Cerebellar nuclear complex (tissue), 1 donor: Measurements from ENCODE around the gene OCSTAMP.
A peak's percentile ranks its signal among the peaks of the same experiment; 100 is the strongest.

ENCODE experiments used
- DNase-seq, 2 experiments: peaks; one replicate each; lab custom pipeline; 2025; lab: John Stamatoyannopoulos, UW

Gene OCSTAMP, protein sequence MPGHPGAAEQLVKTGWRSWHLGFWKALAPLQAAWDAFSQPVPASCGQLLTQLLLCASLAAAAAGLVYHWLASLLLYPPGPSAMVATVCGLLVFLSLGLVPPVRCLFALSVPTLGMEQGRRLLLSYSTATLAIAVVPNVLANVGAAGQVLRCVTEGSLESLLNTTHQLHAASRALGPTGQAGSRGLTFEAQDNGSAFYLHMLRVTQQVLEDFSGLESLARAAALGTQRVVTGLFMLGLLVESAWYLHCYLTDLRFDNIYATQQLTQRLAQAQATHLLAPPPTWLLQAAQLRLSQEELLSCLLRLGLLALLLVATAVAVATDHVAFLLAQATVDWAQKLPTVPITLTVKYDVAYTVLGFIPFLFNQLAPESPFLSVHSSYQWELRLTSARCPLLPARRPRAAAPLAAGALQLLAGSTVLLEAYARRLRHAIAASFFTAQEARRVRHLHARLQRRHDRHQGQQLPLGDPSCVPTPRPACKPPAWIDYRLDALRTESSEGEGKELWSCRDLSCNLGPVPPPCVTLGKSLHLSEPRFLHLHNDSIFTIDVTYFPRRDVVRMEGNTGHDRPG

DNA sequence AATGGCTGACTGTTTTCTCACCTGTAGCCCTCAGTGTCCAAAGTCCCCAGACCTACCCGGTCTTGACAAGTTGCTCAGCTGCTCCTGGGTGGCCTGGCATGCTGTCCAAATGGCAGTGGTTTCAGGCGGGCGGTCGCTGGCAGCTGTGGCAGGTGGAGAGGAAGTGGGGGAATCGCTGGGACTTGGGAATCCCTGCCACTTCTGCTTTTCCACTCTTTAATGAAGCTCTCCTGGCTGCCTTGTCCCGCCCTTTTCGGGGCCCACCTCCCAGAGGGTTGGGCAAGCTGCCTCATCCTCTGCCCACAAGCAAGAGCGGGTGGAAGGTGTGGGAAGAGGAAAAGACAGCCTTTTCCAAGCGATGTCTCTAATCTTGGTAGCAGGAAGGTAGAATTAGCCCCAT is at the start of gene OCSTAMP:
TSS of gene OCSTAMP (minus strand) at position 194 of the 400 bp plus-strand sequence. CDS start at position 100, 94 bp downstream.
- no peak for DNase-seq

DNA sequence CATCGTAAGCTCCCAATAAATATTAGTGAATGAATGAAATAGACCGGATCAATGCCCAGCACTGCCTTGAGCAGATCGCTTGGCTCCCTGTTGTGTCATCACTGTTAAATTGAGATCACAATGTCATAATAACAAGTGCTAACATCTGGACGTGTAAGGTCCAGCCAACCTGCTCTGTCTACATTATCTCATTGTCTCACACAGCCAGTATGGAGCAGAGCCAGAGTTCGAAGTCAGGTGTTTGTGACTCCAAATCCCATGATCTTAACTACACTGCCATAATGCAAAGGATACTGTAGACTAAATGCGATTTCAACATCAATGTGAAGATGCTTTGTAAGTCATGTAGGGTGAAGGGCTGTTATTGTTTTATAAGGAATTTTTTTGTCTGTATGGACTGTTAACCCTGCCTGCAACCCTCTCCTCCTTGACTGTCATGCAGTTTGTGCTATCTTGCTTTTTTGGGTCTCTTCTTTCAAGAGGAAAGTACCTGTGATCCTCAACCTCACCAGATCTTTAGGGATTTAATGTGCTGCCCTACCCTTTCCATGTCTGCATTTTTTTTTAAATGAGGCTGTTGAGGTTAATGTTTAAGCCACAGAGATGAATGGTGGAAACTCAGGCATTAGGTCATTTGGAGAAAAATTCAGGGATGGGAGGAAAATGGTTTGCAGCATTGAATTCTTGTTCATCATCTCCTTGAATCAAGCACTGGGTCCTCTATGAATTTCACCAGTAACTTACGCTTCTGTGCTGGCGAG is 49.0 kb upstream of the OCSTAMP start:
- DNase-seq: no peak

DNA sequence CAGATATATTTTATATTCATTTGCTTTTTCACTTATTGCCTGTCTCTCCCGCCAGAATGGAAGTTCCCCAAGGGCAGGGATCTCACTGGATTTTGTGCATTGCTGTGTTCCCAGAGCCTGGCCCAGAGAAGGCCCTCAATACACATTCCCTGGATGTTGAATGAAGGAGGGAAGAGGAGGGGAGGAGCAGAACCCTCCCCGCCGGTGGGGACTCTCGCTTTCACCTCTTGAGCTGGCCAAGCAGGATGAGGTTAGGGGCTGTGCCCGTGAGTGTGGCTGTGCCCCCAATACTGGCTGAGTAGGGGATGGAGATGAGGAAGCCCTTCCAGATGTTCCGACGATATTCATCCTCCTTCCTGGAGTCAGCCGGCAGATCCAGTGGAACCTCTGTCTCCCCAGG is 45.5 kb upstream of the OCSTAMP start:
- DNase-seq: no peak

DNA sequence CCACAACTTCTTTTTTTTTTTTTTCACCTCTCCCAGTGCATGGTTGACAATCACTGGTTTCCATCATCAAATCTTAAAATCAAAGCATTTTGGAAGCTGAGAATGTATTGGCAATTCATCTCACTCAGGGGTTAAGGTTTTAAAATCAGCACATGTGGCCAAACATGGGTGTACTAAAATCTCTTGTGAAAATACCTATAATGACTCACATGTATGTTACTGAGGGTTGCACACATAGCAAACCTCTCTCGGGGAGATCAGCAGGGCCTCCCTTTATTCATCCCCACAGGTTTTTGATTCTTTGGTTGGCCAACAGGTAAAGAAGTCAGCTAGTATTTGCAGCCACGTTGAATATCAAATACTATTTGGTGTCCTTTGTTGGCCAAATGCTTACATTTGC is 44.3 kb upstream of the OCSTAMP start:
- DNase-seq: no peak

DNA sequence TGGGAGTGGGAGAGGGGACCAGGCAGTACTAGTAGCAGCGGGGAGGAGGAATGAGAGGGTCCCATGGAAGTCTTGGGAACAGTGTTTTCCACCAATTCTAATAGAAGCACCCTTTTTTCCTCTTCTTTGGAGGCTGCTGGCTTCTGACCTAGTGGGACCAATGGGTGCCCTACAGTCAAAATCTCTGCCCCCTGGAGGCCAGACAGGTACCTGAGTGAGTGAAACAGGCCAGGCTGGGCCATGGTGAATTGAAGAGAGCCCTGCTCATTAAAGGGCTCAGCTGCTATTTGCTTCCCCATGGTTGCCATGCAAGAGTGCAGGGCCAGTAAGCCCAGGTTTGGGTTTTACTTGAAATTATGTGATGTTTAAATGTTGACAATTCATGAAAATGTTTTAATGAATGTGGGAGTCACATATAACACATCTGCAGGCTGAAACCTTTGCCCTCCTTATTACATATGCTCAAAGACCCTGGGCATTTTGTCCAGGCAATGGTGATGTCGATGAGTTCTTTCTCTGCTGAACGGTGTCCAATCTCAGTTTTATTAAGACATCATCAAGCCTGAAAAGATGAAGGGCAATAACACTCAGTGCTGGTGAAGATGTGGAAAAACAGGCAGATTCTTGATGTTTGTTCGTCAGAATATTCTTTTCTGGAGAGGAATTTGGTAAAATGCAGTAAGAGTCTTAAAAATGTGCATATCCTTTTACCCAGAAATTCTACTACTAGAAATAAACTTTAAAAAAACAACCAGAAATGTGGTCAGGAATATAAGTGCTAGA is 42.3 kb upstream of the OCSTAMP start:
- no peak for DNase-seq

DNA sequence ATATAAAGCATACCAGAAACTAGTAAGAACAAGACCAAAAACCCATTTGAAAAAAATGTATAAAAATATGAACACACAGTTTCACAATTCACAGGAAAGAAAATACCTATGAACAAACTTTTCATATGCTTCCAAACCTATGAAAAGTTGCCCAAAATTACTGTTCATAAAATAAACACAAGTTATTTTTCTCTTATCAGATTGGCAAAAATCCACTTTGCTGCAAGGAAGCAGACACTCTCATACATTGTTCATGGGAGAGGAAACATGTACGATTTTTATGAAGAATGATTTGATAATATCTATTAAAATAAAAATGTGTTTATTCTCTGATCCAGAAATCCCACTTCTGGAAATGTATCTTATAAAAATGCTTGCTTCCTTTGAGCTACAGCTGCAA is 40.0 kb upstream of the OCSTAMP start:
- no peak for DNase-seq

DNA sequence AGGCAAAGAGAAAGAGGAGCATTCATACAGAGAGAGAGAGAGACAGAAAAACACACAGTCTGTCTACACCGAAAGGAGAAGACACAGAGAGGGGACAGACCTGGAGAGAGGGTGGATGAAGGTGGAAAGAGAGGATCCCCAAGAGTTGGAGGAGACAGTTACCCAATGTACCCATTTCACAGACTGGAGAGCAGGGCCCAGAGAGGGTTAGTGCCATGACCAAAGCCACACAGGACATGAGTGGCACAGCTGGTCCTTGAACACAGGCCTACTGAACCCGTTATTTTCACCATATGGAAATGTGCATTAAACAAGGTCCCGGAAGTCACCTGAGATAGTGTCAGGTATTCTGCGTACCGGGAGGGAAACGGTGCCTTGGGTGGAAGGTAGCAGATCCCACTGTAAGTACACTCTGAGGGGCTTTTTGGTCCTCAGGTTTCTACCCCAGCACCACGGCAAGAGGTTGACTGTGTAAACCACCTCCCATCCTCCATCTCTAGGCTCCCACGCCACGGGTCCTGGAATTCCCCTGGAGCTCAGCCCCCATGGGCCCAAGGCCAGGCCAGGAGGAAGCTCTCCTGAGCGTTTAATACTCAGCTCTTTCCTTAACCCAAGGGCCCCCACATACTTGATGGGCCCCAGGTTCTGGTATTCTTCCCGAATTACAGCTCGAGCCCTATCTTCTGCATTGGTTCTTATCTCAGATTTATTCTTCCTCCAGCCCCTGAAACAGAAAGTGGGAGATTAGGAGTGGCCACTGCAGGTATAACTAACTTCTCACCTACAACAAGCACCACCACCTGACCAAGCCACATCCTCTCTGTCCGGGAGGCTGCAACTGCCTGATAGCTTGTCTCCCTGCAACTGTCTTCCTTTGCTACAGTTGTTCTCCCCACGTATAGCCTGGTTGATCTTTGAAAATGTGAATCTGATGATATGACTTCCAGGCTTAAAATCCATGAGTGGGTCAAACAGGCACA is 38.4 kb upstream of the OCSTAMP start:
- DNase-seq: no peak

DNA sequence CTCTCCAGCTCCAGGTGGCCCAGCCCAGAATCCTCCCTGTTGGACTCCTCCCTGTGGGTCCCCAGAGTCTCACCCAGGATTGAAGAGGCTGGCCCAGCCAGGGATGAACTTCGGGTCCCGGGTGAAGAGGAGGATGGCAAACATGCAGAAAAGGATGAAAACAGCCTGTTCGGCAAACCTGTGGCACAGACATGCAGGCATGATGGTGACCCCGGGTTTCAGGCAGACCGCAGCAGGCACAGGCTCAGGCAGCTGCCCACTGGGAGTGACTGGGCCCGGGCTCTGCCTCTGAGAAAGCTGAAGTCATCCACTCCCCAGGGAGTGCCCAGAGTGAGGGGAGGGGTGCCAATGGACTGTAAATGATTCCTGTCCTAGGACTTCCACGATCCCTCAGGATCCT is 37.5 kb upstream of the OCSTAMP start:
- no peak for DNase-seq

DNA sequence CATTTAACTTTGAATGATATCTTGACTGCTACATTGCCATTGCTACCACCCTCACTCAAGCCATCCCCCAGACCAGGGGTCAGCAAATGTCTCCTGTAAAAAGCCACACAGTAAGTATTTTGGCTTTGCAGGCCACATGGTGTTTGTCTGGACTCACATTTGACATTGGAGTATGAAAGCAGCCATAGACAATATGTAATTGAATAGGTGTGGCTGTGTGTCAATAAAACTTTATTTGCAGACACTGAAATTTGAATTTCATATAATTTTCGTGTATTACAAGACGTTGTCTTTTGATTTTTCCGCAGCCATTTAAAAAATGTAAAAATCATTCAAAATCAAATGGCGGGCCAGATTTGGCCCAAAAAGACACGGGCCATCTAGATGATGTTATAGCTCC is 36.3 kb upstream of the OCSTAMP start:
- no peak for DNase-seq

DNA sequence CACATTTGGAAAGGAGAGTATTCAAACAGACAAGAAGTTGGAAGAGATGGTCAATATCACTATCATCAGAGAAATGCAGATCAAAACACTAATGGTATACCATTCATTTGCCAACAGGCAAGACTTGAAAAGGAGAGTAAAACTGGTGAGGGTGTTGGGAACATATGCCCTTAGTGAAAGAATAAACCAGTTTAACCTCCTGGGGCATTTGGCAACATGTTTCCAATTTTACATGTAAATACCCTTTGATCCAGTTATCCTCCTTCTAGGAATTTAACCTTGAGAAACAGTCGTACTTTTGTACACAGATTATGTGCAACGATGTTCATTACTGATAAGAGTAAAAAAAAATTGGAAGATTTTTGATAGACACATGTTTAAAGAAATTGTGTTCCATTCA is 34.1 kb upstream of the OCSTAMP start:
- no peak for DNase-seq

DNA sequence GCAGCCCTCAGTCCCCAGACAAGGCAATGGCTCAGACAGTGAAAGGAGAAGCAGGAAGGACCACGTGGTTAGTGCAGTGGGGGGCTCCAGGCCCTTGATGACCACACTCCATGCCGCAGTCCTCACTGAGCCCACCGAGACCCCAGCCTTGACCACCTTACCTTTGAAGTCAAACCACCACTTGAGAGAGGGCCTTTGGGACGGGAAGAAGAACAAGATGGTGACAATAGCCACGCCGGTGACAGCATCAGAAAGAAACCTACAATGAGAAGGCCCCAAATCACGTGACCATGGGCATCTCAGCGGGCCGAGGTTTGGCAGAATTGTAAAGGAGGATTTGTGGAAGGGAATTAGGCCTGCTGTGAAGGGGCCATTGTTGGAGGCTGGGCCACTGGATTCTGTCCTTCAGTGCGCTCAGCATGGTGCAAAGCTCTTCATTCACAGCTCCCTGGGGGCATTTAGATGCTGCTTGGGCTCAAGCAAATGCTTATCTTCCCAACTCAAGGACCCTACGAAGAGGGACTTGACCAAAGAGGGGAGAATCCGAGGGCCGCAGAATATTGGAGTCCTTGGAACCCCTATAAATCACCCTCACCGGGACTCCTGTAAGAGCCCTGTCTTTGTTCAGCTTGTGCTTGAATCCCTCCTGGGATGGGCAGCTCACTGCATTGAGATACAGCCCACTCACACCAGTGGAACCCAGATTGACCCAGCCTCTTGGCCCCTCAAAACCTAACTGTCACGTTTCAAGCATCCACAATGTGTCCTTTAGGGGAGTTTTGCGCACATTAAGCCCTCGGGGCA is 33.2 kb upstream of the OCSTAMP start:
- DNase-seq: no peak

DNA sequence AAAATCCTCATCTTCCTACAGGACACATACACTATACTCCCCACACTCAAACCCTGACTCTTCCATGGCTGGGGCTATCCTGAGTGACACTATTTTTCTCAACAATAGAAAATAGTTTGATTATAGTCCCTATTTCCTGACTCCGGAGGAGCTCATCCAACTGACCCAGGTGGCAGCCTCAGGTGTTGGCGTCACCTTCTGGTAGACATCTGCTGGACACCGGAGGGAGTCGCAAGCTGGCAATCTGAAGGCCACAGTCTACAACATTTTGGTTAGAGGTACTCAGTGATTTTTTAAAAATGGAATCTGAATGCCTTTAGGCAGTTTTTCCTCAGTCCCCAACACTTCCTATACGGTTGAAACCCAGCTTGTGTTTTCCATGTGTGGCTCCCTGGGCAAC is 32.2 kb upstream of the OCSTAMP start:
- peak; percentile 41 to 86 for DNase-seq

DNA sequence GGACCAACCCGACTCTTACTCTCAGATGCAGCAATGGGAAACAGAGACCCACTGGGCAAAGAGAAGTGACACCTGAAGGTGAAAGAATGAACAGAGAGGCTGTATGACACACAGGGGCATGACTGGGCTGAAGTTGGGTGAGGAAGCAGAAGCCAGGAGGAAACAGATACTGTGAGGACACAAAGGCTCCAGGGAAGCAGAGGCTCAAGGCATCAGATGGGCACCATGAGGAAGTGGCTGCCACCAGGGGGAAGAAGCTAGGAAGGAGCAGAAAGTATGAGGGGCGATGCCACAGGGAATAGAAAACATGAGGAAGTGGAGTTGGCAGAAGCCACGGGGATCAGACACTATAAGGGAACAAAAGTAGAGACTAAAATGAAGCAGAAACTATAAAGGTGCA is 30.9 kb upstream of the OCSTAMP start:
- no peak for DNase-seq

DNA sequence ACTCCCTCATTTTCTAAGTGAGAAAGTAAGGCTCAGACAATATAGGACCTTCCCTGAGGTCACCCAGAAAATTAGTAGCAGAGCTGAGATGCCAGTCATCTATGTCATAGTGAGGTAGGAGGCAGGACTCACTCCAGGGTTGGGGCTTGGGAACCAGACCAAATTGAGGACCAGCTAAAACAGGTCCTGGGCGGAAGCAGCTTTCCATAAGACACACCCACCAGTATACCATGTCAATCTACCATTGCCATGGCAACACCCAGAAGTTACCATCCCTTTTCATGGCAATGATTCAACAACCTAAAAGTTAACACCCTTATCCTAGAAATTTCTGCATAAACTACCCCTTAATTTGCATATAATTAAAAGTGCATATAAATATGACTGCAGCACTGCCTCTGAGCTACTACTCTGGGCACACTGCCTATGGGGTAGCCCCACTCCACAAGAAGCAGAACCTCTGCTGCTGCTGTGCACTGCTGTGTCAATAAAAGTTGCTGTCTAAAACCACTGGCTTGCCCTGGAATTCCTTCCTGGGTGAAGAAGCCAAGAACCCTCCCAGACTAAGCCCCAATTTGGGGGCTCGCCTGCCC is 30.3 kb upstream of the OCSTAMP start:
- DNase-seq: no peak

DNA sequence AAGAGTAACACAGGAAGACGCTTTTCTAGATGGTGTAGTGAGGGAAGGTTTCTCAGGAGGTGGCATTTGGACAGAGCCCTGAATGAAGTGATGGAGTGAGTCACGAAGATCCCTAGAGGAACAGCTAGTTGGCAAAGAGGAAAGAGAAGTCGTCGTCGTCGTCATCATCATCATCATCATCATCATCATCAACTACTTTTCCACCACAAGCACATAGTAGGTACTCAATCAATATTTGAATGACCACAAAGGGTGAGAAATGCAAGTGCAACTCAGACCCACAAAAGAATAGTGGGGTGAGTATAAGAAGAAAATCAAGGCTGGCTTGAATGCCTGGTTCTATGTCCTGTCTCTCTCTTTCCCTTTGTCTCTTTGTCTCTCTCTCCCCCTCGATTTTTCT is 28.3 kb upstream of the OCSTAMP start:
- DNase-seq: no peak

DNA sequence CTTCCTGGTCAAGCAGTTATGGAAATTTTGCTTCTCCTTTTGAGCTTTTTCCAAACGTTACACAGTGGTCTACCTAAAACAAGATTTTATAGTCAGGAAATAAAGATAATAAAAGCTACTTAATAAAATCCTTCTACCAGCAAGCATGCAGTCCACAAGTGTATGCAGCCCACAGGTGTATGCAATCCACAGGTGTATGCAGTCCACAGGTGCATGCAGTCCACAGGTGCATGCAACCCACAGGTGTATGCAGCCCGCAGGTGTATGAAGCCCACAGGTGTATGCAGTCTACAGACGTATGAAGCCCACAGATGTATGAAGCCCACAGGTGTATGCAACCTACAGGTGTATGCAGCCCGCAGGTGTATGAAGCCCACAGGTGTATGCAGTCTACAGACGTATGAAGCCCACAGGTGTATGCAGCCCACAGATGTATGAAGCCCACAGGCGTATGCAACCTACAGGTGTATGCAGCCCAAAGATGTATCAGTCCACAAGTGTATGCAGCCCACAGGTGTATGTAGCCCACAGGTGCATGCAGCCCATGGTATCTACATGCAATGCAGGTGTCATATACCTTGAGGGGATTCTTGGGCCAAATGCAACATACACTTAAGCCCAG is 26.4 kb upstream of the OCSTAMP start:
- DNase-seq: no peak

DNA sequence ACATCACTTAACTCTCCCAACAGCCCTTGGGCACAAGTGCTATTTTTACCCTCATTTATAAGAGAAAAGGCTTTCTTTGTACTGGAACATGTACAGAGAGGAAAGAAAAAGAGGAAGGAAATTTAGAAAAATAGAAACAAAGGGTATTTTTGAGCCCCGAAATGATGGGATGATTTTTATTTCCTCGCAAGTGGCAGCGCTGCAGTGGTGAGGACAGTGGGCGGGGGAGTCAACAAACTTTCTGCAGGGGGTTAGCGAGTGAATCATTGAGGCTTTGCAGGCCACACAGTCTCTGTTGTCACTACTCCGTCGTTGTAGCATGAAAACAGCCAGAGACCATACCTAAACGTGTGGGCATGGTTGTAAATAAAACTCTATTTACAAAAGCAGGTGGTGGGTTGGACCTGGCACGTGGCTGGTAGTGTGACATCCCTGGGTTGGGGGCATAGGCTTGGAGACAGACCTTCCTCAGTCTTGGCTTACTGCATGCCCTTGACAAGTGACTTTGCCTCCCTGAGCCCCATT is 25.5 kb upstream of the OCSTAMP start:
- DNase-seq: no peak

DNA sequence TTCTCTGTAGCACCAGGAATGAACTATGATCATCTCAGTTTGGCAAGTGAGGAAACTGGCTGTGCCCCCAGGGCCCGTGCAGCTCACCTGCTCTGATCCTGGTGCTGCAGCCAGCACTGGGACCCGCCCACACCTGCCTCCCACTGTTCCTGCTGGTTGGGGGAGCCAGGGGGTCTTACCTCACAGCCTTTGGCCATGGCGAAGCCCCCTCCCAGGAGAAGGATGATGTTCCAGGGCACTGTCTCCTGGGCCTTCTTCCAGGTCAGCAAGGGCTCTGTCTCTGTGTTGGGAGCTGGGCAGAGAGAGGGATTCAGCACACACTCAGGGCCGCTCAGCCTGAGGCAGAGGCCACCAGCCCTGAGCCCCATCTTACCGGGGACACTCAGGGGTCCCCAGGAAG is 24.9 kb upstream of the OCSTAMP start:
- no peak for DNase-seq
